Central memory CD8-positive, alpha-beta T cell (primary cell): Measurements from ENCODE around the gene ADTRP.
"Not testable (repeated sequence)": the region's sequence is repeated elsewhere in the genome, so short reads cannot be mapped to it uniquely, and the experiment has no call there.

ENCODE experiments used
- ATAC-seq: fragments of 150-1000 bp; cut with Tn5 transposase; replicated peaks from 2 replicates; pipeline ENCODE4 v1.10.0; 2022; ENCODE audit warnings: mild to moderate bottlenecking, moderate FRiP score, moderate number of reproducible peaks; ENCODE audit not compliant: poor library complexity, severe bottlenecking; ENCODE audit errors: extremely low read depth
- DNase-seq, 2 donors: peaks; one replicate each; pipeline ENCODE4 v3.0.0; 2021; ENCODE audit warnings: low spot score in 2 of 2
- H3K27ac Mint-ChIP-seq: one replicate; pipeline ENCODE4 v1.8.0; 2022; ENCODE audit warnings: low read depth, mild to moderate bottlenecking, moderate library complexity, mixed read lengths
- H3K27me3 Mint-ChIP-seq: one replicate; pipeline ENCODE4 v1.8.0; 2022; ENCODE audit warnings: mixed read lengths
- H3K36me3 Mint-ChIP-seq: one replicate; pipeline ENCODE4 v1.8.0; 2022; ENCODE audit warnings: mild to moderate bottlenecking, moderate library complexity, mixed read lengths; ENCODE audit not compliant: insufficient read depth
- H3K4me1 Mint-ChIP-seq: one replicate; pipeline ENCODE4 v1.8.0; 2022; ENCODE audit warnings: mixed read lengths
- H3K4me3 Mint-ChIP-seq: one replicate; pipeline ENCODE4 v1.8.0; 2022; ENCODE audit warnings: mild to moderate bottlenecking, moderate library complexity, mixed read lengths
- H3K9me3 Mint-ChIP-seq: one replicate; pipeline ENCODE4 v1.8.0; 2022; ENCODE audit warnings: mixed read lengths

ADTRP gene

DNA sequence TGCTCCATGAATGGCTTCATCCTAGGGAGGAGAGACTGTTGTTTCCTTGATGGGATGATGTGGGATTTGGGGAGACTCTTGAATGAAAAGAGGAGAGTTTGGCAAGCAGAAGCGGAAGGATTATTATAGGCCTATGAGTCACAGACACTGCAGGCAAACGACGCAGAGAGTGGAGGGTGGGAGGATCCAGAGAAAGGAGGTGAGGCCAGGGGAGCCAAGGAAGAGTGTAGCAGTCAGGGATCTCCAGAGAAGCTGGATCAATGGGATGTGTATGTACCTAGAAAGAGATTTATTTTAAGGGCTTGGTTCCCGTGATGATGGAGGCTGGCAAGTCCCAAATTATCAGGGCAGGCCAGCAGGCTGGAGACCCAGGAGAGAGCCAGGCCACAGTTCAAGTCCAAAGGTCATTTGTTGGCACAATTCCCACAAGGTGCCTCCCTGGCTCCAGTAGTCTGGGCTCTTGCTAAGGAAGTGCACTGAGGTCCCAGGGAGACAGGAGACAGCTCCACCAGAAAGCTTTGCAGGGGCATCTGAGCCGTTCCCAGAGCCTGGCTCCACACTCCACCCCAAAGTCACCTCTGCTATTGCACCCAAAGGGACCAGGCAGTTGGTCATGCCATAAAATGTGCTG, 76.0 kb downstream of the ADTRP start:
- DNase-seq (no peak), ATAC-seq (no peak)
- Mint-ChIP-seq H3K4me1 (no peaks in the 10 kb centered on the region), H3K4me3 (no peak overlapping the region), H3K36me3 (no peaks in the 10 kb centered on the region), H3K9me3 (no peaks in the 10 kb centered on the region), H3K27me3 (no peaks in the 10 kb centered on the region), H3K27ac (no peak overlapping the region)

GRCh38 chr6:11702089-11702488, 76.5 kb downstream of the ADTRP start:
- Mint-ChIP-seq H3K27me3 (no peaks in the 10 kb centered on the region), H3K27ac (no peak overlapping the region), H3K36me3 (no peaks in the 10 kb centered on the region), H3K9me3 (no peaks in the 10 kb centered on the region), H3K4me1 (no peaks in the 10 kb centered on the region), H3K4me3 (no peak overlapping the region)
- no peak for DNase-seq
- ATAC-seq: no peak

- Mint-ChIP-seq H3K4me3 (no peak overlapping the region), H3K36me3 (no peaks in the 10 kb centered on the region), H3K27ac (no peak overlapping the region), H3K4me1 (no peaks in the 10 kb centered on the region), H3K27me3 (no peaks in the 10 kb centered on the region), H3K9me3 (no peaks in the 10 kb centered on the region)
- DNase-seq: no peak
- ATAC-seq: no peak
These were observed 77.0 kb downstream of the ADTRP start for GRCh38 chr6:11701573-11701972.

DNA sequence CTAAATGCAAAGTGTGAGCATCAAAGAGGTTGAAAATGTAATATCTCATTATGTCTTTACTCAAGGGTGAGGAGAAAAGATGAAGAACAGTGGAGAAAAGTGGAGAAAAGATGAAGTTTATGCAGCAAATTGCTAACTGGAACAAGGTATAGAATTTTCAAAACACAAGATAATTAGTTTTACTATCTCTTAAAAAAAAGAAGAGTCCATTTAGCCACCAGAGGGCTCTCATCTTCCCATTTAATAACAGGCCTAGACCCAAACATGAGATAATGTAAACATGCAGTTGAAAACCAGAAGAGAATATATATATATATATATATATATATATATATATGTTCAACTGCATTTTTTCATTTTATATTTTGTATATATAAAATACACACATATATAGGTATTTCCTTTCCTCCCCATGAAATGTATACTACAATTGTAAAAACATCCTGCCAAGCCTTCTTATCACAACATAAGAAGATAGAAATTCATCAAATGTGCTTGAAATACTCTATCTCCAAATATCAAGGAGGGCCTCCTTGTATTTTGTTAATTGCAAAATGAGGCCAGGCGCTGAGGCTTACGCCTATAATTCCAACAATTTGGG, 78.4 kb downstream of the ADTRP start:
- ATAC-seq (no peak), DNase-seq (no peak)
- H3K9me3 Mint-ChIP-seq: no peaks in the 10 kb centered on the region
- no peaks in the 10 kb centered on the region for H3K4me1 Mint-ChIP-seq
- no peak overlapping the region for H3K4me3 Mint-ChIP-seq
- H3K27ac Mint-ChIP-seq: no peak overlapping the region
- no peaks in the 10 kb centered on the region for H3K27me3 Mint-ChIP-seq
- peaks cover 2% of the 10 kb centered on the region for H3K36me3 Mint-ChIP-seq

- H3K9me3 Mint-ChIP-seq: no peaks in the 10 kb centered on the region
- DNase-seq: no peak
- H3K36me3 Mint-ChIP-seq: peaks cover 2% of the 10 kb centered on the region
- no peaks in the 10 kb centered on the region for H3K27me3 Mint-ChIP-seq
- no peak overlapping the region for H3K27ac Mint-ChIP-seq
- no peaks in the 10 kb centered on the region for H3K4me1 Mint-ChIP-seq
- ATAC-seq: no peak
- no peak overlapping the region for H3K4me3 Mint-ChIP-seq
These were observed 79.0 kb downstream of the ADTRP start for GRCh38 chr6:11699576-11699975.

GRCh38 chr6:11692451-11693376, 85.9 kb downstream of the ADTRP start:
- Mint-ChIP-seq H3K9me3 (no peaks in the 10 kb centered on the region), H3K36me3 (peaks cover 2% of the 10 kb centered on the region), H3K27me3 (peaks cover 49% of the 10 kb centered on the region), H3K27ac (no peak overlapping the region), H3K4me1 (no peaks in the 10 kb centered on the region), H3K4me3 (no peak overlapping the region)
- DNase-seq (no peak), ATAC-seq (no peak)

- Mint-ChIP-seq H3K4me1 (no peaks in the 10 kb centered on the region), H3K4me3 (no peak overlapping the region), H3K9me3 (no peaks in the 10 kb centered on the region), H3K27ac (no peak overlapping the region), H3K27me3 (peaks cover 66% of the 10 kb centered on the region), H3K36me3 (no peaks in the 10 kb centered on the region)
- DNase-seq (no peak), ATAC-seq (no peak)
These were observed 88.8 kb downstream of the ADTRP start for GRCh38 chr6:11689847-11690246.

GRCh38 chr6:11689400-11689799, 89.2 kb downstream of the ADTRP start:
- peaks cover 66% of the 10 kb centered on the region for H3K27me3 Mint-ChIP-seq
- not testable (repeated sequence) for H3K4me1 Mint-ChIP-seq, H3K36me3 Mint-ChIP-seq, H3K4me3 Mint-ChIP-seq, ATAC-seq, H3K27ac Mint-ChIP-seq, H3K9me3 Mint-ChIP-seq, DNase-seq

DNA sequence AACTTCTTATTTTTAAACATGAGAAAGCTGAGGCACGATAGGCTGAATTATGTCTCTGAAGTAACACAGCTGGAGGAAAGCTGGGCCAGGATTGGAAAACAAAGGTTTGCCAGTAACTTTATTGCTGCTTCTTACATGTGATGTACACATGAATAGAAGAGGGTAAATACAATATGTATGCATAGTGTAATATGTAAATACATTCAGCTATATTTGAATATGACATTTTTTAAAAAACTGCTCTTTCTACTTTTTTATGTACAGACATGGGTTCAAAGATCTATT, 90.2 kb downstream of the ADTRP start:
- Mint-ChIP-seq H3K27ac (no peak overlapping the region), H3K4me1 (no peaks in the 10 kb centered on the region), H3K9me3 (no peaks in the 10 kb centered on the region), H3K27me3 (peaks cover 59% of the 10 kb centered on the region), H3K4me3 (no peak overlapping the region), H3K36me3 (no peaks in the 10 kb centered on the region)
- DNase-seq (no peak), ATAC-seq (no peak)

- ATAC-seq: no peak
- Mint-ChIP-seq H3K4me3 (no peak overlapping the region), H3K4me1 (no peaks in the 10 kb centered on the region), H3K9me3 (no peaks in the 10 kb centered on the region), H3K36me3 (no peaks in the 10 kb centered on the region), H3K27ac (no peak overlapping the region), H3K27me3 (peaks cover 60% of the 10 kb centered on the region)
- no peak for DNase-seq
These were observed 93.0 kb downstream of the ADTRP start for GRCh38 chr6:11685481-11686093.

- no peaks in the 10 kb centered on the region for H3K4me1 Mint-ChIP-seq
- H3K4me3 Mint-ChIP-seq: no peak overlapping the region
- ATAC-seq (no peak), DNase-seq (no peak)
- H3K36me3 Mint-ChIP-seq: no peaks in the 10 kb centered on the region
- H3K9me3 Mint-ChIP-seq: peaks cover 5% of the 10 kb centered on the region
- no peak overlapping the region for H3K27ac Mint-ChIP-seq
- H3K27me3 Mint-ChIP-seq: peaks cover 60% of the 10 kb centered on the region
These were observed 93.6 kb downstream of the ADTRP start for GRCh38 chr6:11684901-11685480.

- Mint-ChIP-seq H3K4me3 (no peak overlapping the region), H3K9me3 (peaks cover 5% of the 10 kb centered on the region), H3K4me1 (no peaks in the 10 kb centered on the region), H3K27ac (no peak overlapping the region), H3K27me3 (peaks cover 52% of the 10 kb centered on the region), H3K36me3 (no peaks in the 10 kb centered on the region)
- ATAC-seq: no peak
- no peak for DNase-seq
These were observed 94.7 kb downstream of the ADTRP start for GRCh38 chr6:11683871-11684270.
